ENCODE measurements around the gene APOF. TPM values are rescaled to one million over a fixed set of nuclear protein-coding genes. Genes with fewer than 3 reads are reported as not detected.

The APOF gene
- polyA plus RNA-seq, 2 of the 4 experiments (the other 2 are of a cell fraction): not detected

GRCh38 chr12:56359851-56360767 is 2.5 kb downstream of the APOF start, which contains the start of gene STAT2:
Gene STAT2 (minus strand): TSS chr12:56360107. CDS start chr12:56356571, 3,536 bp downstream.
- FAIRE-seq (peak; percentile 86), DNase-seq (ENCODE audit: low read depth in 1 of 2, low spot score in 1 of 2) (peak; percentile 98 to 100), ATAC-seq (peak; percentile 98 to 99)
- TF ChIP-seq GATA3 (IDR thresholded peaks at IDR 0.05; ENCODE audit: borderline replicate concordance) (peak; percentile 64; the same call in 1 of the 2 replicates), BHLHE40 (IDR thresholded peaks at IDR 0.05; ENCODE audit: low read depth, low read length) (peak; percentile 74), CHD4 (IDR thresholded peaks at IDR 0.05; ENCODE audit: borderline replicate concordance) (no peak), JUN (IDR thresholded peaks at IDR 0.05) (peak; percentile 36 to 61; a peak in 2 of 5 replicates), HEYL (CRISPR knock-in tag; IDR thresholded peaks at IDR 0.05) (no peak), HOXB5 (CRISPR knock-in tag; IDR thresholded peaks at IDR 0.05) (no peak), ZNF302 (CRISPR knock-in tag; IDR thresholded peaks at IDR 0.05) (no peak), PBX3 (IDR thresholded peaks at IDR 0.05) (peak; percentile 82), USF2 (IDR thresholded peaks at IDR 0.05) (0 out of 2 replicates have a peak, but pooled peaks have one; percentile 33), RAD21 (conservative IDR thresholded peaks at IDR 0.05 in 1 of 2, IDR thresholded peaks at IDR 0.05 in 1 of 2) (peak in 1 of 2 experiments; percentile 1; a peak in 1 of 5 replicates), RFX5 (IDR thresholded peaks at IDR 0.05) (peak; percentile 56; the same call in 1 of the 2 replicates), PHF8 (IDR thresholded peaks at IDR 0.05; ENCODE audit: borderline replicate concordance, low read depth) (peak; percentile 47; the same call in 1 of the 2 replicates), MAFK (IDR thresholded peaks at IDR 0.05; ENCODE audit: partially characterized antibody) (peak; percentile 89), POLR2A (IDR thresholded peaks at IDR 0.05; ENCODE audit: low read length) (peak; percentile 74)
- TF ChIP-seq, protein P1, sequence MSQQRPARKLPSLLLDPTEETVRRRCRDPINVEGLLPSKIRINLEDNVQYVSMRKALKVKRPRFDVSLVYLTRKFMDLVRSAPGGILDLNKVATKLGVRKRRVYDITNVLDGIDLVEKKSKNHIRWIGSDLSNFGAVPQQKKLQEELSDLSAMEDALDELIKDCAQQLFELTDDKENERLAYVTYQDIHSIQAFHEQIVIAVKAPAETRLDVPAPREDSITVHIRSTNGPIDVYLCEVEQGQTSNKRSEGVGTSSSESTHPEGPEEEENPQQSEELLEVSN (IDR thresholded peaks at IDR 0.05; ENCODE audit: borderline replicate concordance, low read depth): peak; percentile 64; the same call in 1 of the 2 replicates
- TF ChIP-seq, protein P2, sequence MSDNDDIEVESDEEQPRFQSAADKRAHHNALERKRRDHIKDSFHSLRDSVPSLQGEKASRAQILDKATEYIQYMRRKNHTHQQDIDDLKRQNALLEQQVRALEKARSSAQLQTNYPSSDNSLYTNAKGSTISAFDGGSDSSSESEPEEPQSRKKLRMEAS (IDR thresholded peaks at IDR 0.05): peak; percentile 91
- 1% methylated on average over 41 of the region's 54 CpGs for WGBS (ENCODE audit: missing lambda C conversion rate)
- peak within 1 kb of the TSS; percentile 82 for H3K4me2 ChIP-seq
- ChIA-PET POLR2A (interaction anchor here (0.5 to 2.3 kb wide), 13 partner anchors 10 to 256 kb away, joined by 3 to 21 read pairs (median 5); partner anchors contain the start of genes CNPY2, PA2G4, PAN2 and RNF41), CTCF (interaction anchor here (0.8 to 2.3 kb wide), 11 partner anchors 9 to 171 kb away, joined by 3 to 8 read pairs (median 4); partner anchors contain the start of genes CNPY2 and SMARCC2)
- no peaks in the 10 kb centered on the region for H3K9me3 ChIP-seq
- H3K4me3 ChIP-seq: peak within 1 kb of the TSS; percentile 75
- peaks cover 8% of the 10 kb centered on the region for H3K4me1 ChIP-seq
- peak within 1 kb of the TSS; percentile 76 to 89 for H3K27ac ChIP-seq

DNA sequence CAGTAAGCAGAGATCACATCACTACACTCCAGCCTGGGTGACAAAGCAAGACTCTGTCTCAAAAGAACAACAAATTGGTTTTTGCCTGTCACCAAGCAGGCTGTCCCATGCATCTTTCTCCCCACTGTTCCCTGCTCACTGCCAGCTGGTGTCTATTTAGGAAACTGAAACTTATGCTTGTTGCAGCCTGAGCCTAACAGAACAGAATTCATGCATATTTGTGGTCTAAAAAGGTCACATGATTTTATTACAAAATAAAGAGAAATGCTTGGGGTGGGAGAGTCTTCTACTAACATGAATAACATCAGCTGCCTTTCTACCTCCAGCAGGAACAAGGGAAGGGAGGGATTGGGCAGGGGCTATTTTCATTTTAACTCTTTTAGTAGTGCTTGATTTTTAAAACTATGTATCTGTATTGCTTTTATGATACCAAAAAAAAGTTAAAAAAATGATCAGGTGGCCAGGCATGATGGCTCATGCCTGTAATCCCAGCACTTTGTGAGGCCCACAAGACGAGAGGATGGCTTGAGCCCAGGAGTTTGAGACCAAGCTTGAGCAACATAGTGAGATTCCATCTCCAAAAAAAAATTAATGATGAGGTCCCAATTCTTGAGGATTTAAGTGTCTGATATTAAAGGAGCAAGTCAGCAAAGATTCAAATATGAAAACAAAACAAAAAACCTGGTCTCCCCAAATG is 3.7 kb downstream of the APOF start:
- POLR2A ChIA-PET: interaction anchor here (1.6 to 2.3 kb wide), 4 partner anchors 25 to 137 kb away, joined by 8 to 21 read pairs (median 12); partner anchors contain the start of genes PAN2, RNF41 and TIMELESS
- Histone ChIP-seq H3K4me2 (peak overlapping the region; percentile 82), H3K9me3 (no peaks in the 10 kb centered on the region), H3K27ac (peak overlapping the region; percentile 75 to 89; a peak in 5 of 6 replicates), H3K4me3 (peak overlapping the region; percentile 75), H3K4me1 (peaks cover 8% of the 10 kb centered on the region)
- CTCF ChIA-PET: interaction anchor here (0.6 to 2.4 kb wide), 9 partner anchors 7 to 170 kb away, joined by 3 to 9 read pairs (median 4); partner anchors contain the start of genes CNPY2 and SMARCC2
- DNase-seq (ENCODE audit: low read depth in 1 of 2, low spot score in 1 of 2): no peak
- WGBS (ENCODE audit: missing lambda C conversion rate): 23% methylated on average over 1 of the region's 1 CpG
- no peak for FAIRE-seq
- ATAC-seq: no peak
- TF ChIP-seq HMGXB4 (CRISPR knock-in tag; IDR thresholded peaks at IDR 0.05; ENCODE audit: borderline replicate concordance) (no peak), HDAC2 (IDR thresholded peaks at IDR 0.05) (no peak), FOSL2 (IDR thresholded peaks at IDR 0.05) (no peak), FOSL2 (CRISPR knock-in tag; IDR thresholded peaks at IDR 0.05) (no peak), SREBF2 (IDR thresholded peaks at IDR 0.05) (no peak), USF2 (IDR thresholded peaks at IDR 0.05) (no peak), EHF (CRISPR knock-in tag; IDR thresholded peaks at IDR 0.05) (no peak), ZNF302 (CRISPR knock-in tag; IDR thresholded peaks at IDR 0.05) (no peak), RARB (CRISPR knock-in tag; IDR thresholded peaks at IDR 0.05) (no peak), NPAS2 (CRISPR knock-in tag; IDR thresholded peaks at IDR 0.05; ENCODE audit: borderline replicate concordance) (no peak), RCOR1 (IDR thresholded peaks at IDR 0.05; ENCODE audit: low read depth, low read length) (no peak), ZSCAN20 (CRISPR knock-in tag; IDR thresholded peaks at IDR 0.05) (no peak), RAD21 (conservative IDR thresholded peaks at IDR 0.05 in 1 of 2, IDR thresholded peaks at IDR 0.05 in 1 of 2) (no peak)
- TF ChIP-seq, protein P3, sequence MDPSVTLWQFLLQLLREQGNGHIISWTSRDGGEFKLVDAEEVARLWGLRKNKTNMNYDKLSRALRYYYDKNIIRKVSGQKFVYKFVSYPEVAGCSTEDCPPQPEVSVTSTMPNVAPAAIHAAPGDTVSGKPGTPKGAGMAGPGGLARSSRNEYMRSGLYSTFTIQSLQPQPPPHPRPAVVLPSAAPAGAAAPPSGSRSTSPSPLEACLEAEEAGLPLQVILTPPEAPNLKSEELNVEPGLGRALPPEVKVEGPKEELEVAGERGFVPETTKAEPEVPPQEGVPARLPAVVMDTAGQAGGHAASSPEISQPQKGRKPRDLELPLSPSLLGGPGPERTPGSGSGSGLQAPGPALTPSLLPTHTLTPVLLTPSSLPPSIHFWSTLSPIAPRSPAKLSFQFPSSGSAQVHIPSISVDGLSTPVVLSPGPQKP (IDR thresholded peaks at IDR 0.05; ENCODE audit: low read depth, low read length): no peak
